Endothelial cell of umbilical vein (primary cell): ENCODE measurements around the gene PARN. TPM values are rescaled to one million over a fixed set of nuclear protein-coding genes. Genes with fewer than 3 reads are reported as not detected.

Experiments used
- BruUV-seq: library from RNA; stranded (reverse); fragments of 400-500 nt; replicated peaks from 2 replicates; lab custom pipeline; 2021; lab: Mats Ljungman, UMichigan
- CTCF ChIA-PET: fragments of 300-600, 350-600 bp; sonication (Branson Sonifier 250); formaldehyde crosslinking; loops from one replicate; lab custom pipeline; 2021; ENCODE audit warnings: antibody characterized with exemption, inconsistent platforms; lab: Charles Lee
- POLR2A ChIA-PET: fragments of 300-600, 350-600 bp; sonication (Branson Sonifier 250); formaldehyde crosslinking; loops from one replicate; lab custom pipeline; 2021; ENCODE audit warnings: antibody characterized with exemption, inconsistent platforms; lab: Charles Lee
- DNase-seq: peaks from one replicate; pipeline ENCODE4 v3.0.0-alpha.2; 2011; ENCODE audit warnings: low read depth, low spot score
- FAIRE-seq: peaks from 2 replicates; lab custom pipeline; 2011; peaks lifted over from hg19 to GRCh38; lab: Jason Lieb, UNC
- H2AFZ ChIP-seq: 2 replicates; pipeline ENCODE4 v1.6.0; 2012; ENCODE audit warnings: low read depth, low read length, control low read depth, inconsistent platforms
- H3K27ac ChIP-seq: 2 replicates; pipeline ENCODE4 v1.5.1; 2011; ENCODE audit warnings: low read depth, mild to moderate bottlenecking, control low read depth, low read length, moderate library complexity; ENCODE audit not compliant: insufficient read depth
- H3K27me3 ChIP-seq, 2 experiments: 2 replicates each; pipeline versions ENCODE4 v1.6.0 to v1.6.1; 2011; ENCODE audit warnings: low read length in 2 of 2, mixed read lengths in 1 of 2; ENCODE audit not compliant: control insufficient read depth in 2 of 2, insufficient read depth in 2 of 2
- H3K36me3 ChIP-seq, 2 experiments: 2 replicates in 1 of 2; 3 replicates in 1 of 2; pipeline ENCODE4 v1.5.1; 2011; ENCODE audit warnings: low read length in 2 of 2, mild to moderate bottlenecking in 1 of 2, moderate library complexity in 1 of 2; ENCODE audit not compliant: control insufficient read depth in 2 of 2, insufficient read depth in 2 of 2; ENCODE audit errors: extremely low read depth in 1 of 2
- H3K4me1 ChIP-seq: 3 replicates; pipeline ENCODE4 v1.5.1; 2011; ENCODE audit warnings: mild to moderate bottlenecking, low read length; ENCODE audit not compliant: control insufficient read depth, insufficient read depth; ENCODE audit errors: extremely low read depth
- H3K4me2 ChIP-seq: 2 replicates; pipeline ENCODE4 v1.6.1; 2011; ENCODE audit warnings: low read length, control low read depth, mixed read lengths; ENCODE audit not compliant: insufficient read depth
- H3K4me3 ChIP-seq, 3 experiments: fragments of 200-600 bp in 1 of 3; sonication (generic), shearing (Covaris generic) in 1 of 3; replicated peaks in 1 of 3; 2 replicates each; pipeline ENCODE4 v1.5.1; 2011 to 2016; ENCODE audit warnings: control low read depth in 3 of 3, low read length in 3 of 3, mild to moderate bottlenecking in 2 of 3, inconsistent platforms in 1 of 3, low read depth in 1 of 3, moderate library complexity in 1 of 3; ENCODE audit not compliant: insufficient read depth in 1 of 3
- H3K79me2 ChIP-seq: 2 replicates; pipeline ENCODE4 v1.6.0; 2012; ENCODE audit warnings: low read length, inconsistent platforms; ENCODE audit not compliant: control insufficient read depth, insufficient read depth
- H3K9ac ChIP-seq: replicated peaks from 2 replicates; pipeline ENCODE3; 2011; ENCODE audit warnings: low read length, control low read depth; ENCODE audit not compliant: insufficient read depth; ENCODE audit errors: extremely low read depth
- H3K9me1 ChIP-seq: replicated peaks from 3 replicates; pipeline ENCODE4 v1.6.0; 2011; ENCODE audit warnings: mild to moderate bottlenecking, low read length; ENCODE audit not compliant: control insufficient read depth, insufficient read depth; ENCODE audit errors: extremely low read depth
- H3K9me3 ChIP-seq: replicated peaks from 2 replicates; pipeline ENCODE4 v1.5.1; 2012; ENCODE audit warnings: low read length, inconsistent platforms; ENCODE audit not compliant: control insufficient read depth, insufficient read depth
- H4K20me1 ChIP-seq: replicated peaks from 2 replicates; pipeline ENCODE3; 2011; ENCODE audit warnings: mild to moderate bottlenecking, low read length; ENCODE audit not compliant: control insufficient read depth, insufficient read depth; ENCODE audit errors: extremely low read depth
- EZH2 ChIP-seq: IDR thresholded peaks from 2 replicates; pipeline ENCODE4 v1.6.1; 2012; ENCODE audit warnings: borderline replicate concordance, low read depth, mild to moderate bottlenecking, moderate library complexity, low read length, inconsistent platforms; ENCODE audit not compliant: severe bottlenecking
- FOS ChIP-seq: IDR thresholded peaks from 2 replicates; pipeline ENCODE4 v1.6.1; 2011; ENCODE audit warnings: mild to moderate bottlenecking, low read length, moderate library complexity, borderline replicate concordance; ENCODE audit not compliant: insufficient read depth
- GATA2 ChIP-seq: IDR thresholded peaks from 2 replicates; pipeline ENCODE4 v1.7.0; 2011; ENCODE audit warnings: low read depth, mild to moderate bottlenecking, moderate library complexity, mixed read lengths, low read length; ENCODE audit not compliant: insufficient read length, insufficient read depth
- JUN ChIP-seq: IDR thresholded peaks from 2 replicates; pipeline ENCODE4 v1.6.1; 2011; ENCODE audit warnings: borderline replicate concordance, low read depth; ENCODE audit not compliant: insufficient read length, insufficient read depth
- MYC ChIP-seq: IDR thresholded peaks from one replicate; pipeline ENCODE4 v1.6.1; 2011; ENCODE audit warnings: mild to moderate bottlenecking, low read depth, low read length
- POLR2A ChIP-seq: IDR thresholded peaks from 2 replicates; pipeline ENCODE4 v1.6.1; 2012; ENCODE audit warnings: low read depth, mild to moderate bottlenecking, control low read depth, low read length
- POLR2AphosphoS5 ChIP-seq: IDR thresholded peaks from 2 replicates; pipeline ENCODE4 v1.6.1; 2012; ENCODE audit warnings: low read depth, mild to moderate bottlenecking, control low read depth, low read length, moderate library complexity; ENCODE audit not compliant: insufficient read depth
- dilution Hi-C: fragments of 300-500 bp; cut with MboI; formaldehyde crosslinking; loops from one replicate; pipeline ENCODE4 v1.15.0; 2019; ENCODE audit warnings: low sequenced_read_pairs; ENCODE audit not compliant: extremely low pct_ligation_motif_present
- intact Hi-C: fragments of 100-400 bp; cut with micrococcal nuclease; formaldehyde crosslinking; loops from one replicate; pipeline ENCODE4 v1.10.0; 2022
- polyA plus RNA-seq, 4 experiments: library from polyadenylated mRNA; depleted of rRNA in 3 of 4; stranded (reverse) in 3 of 4; unstranded in 1 of 4; fragments of >200 nt; gene quantifications; 2 replicates each; pipeline versions ENCODE4 v1.2.1 to v1.2.3, GENCODE V29; 2011 to 2012; ENCODE audit warnings: missing spikeins in 1 of 4
- total RNA-seq: library from RNA; stranded (reverse); gene quantifications from 2 replicates; pipeline ENCODE4 v1.2.3, GENCODE V29; 2021
- TF ChIP-seq, protein P1 (sequence below), 2 donors: IDR thresholded peaks; 1 replicate in 1 of 2; 2 replicates in 1 of 2; pipeline ENCODE4 v1.5.1; 2011; ENCODE audit warnings: low read length in 2 of 2, mild to moderate bottlenecking in 2 of 2, moderate library complexity in 2 of 2, control low read depth in 1 of 2, inconsistent platforms in 1 of 2, low read depth in 1 of 2; ENCODE audit not compliant: insufficient read depth in 1 of 2; ENCODE audit errors: extremely low read depth in 1 of 2
- TF ChIP-seq, protein P2 (sequence below): IDR thresholded peaks from 2 replicates; pipeline ENCODE4 v1.6.1; 2011; ENCODE audit not compliant: insufficient read depth, insufficient read length

Gene PARN
- total and polyA plus RNA-seq, 2 donors (not counting 3 experiments of a cell fraction or from before 2014, with no cell fraction given): 16.9 to 24.6 TPM

DNA sequence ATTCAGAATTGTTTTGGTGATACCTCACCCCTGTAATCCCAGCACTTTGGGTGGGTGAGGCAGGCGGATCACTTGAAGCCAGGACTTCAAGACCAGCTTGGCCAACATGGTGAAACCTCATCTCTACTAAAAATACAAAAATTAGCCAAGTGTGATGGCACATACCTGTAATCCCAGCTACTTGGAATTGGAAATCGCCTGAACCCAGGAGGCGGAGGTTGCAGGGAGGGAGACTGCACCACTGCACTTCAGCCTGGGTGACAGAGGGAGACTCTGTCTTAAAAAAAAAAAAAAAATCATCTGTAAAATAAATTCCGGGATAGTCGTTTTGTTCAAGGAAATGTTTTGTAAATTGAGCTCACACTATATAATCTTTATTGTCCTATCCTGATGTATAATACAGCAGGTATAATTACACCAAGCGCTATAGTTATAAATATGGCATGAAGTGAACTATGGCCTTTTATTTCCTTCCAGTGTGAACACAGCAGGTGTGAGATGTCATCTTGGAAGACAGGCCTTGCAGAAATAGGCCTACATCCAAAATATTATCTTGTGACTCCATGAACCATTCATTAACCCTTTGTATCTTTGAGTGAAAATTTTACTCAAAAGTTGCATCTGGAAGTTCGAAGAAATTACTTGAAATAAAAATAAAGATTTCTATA lies 38.6 kb upstream of the PARN start:
- Histone ChIP-seq H3K4me2 (no peak overlapping the region), H3K4me3 (no peak overlapping the region), H3K27me3 (no peaks in the 10 kb centered on the region), H3K9me1 (no peaks in the 10 kb centered on the region), H2AFZ (no peak overlapping the region), H3K4me1 (no peaks in the 10 kb centered on the region), H3K36me3 (peaks cover 18 to 26% of the 10 kb centered on the region in 2 experiments), H4K20me1 (no peaks in the 10 kb centered on the region), H3K27ac (no peak overlapping the region), H3K79me2 (no peaks in the 10 kb centered on the region), H3K9ac (no peak overlapping the region), H3K9me3 (no peaks in the 10 kb centered on the region)
- FAIRE-seq: no peak
- DNase-seq: no peak
- CTCF ChIA-PET: no interaction called here
- TF ChIP-seq, protein P1, sequence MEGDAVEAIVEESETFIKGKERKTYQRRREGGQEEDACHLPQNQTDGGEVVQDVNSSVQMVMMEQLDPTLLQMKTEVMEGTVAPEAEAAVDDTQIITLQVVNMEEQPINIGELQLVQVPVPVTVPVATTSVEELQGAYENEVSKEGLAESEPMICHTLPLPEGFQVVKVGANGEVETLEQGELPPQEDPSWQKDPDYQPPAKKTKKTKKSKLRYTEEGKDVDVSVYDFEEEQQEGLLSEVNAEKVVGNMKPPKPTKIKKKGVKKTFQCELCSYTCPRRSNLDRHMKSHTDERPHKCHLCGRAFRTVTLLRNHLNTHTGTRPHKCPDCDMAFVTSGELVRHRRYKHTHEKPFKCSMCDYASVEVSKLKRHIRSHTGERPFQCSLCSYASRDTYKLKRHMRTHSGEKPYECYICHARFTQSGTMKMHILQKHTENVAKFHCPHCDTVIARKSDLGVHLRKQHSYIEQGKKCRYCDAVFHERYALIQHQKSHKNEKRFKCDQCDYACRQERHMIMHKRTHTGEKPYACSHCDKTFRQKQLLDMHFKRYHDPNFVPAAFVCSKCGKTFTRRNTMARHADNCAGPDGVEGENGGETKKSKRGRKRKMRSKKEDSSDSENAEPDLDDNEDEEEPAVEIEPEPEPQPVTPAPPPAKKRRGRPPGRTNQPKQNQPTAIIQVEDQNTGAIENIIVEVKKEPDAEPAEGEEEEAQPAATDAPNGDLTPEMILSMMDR (IDR thresholded peaks at IDR 0.05; ENCODE audit: extremely low read depth in 1 of 2, insufficient read depth in 1 of 2, low read depth in 1 of 2, low read length in 2 of 2): no peak
- no peak for TF ChIP-seq MYC
- no peak for TF ChIP-seq POLR2A
- TF ChIP-seq EZH2: no peak
- TF ChIP-seq FOS: no peak
- TF ChIP-seq POLR2AphosphoS5: no peak
- no peak for TF ChIP-seq GATA2
- TF ChIP-seq JUN: no peak
- TF ChIP-seq, protein P2, sequence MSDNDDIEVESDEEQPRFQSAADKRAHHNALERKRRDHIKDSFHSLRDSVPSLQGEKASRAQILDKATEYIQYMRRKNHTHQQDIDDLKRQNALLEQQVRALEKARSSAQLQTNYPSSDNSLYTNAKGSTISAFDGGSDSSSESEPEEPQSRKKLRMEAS: no peak
- TSS peak; percentile 15 for BruUV-seq
- intact Hi-C loops (no loop called here), dilution Hi-C loops (no loop called here)
- POLR2A ChIA-PET: no interaction called here
